HepG2 (cell line): ENCODE results near the gene FAT1. TPM values are rescaled to one million over a fixed set of nuclear protein-coding genes. Genes with fewer than 3 reads are reported as not detected.

ENCODE experiments used
- BRCA1 ChIP-seq: sonication (generic); formaldehyde crosslinking; IDR thresholded peaks from 2 replicates; pipeline ENCODE4 v1.4.0; 2020; ENCODE audit warnings: missing genetic modification reagents
- FOXK1 ChIP-seq: sonication (generic); formaldehyde crosslinking; IDR thresholded peaks from 2 replicates; pipeline ENCODE4 v1.4.0; 2020; ENCODE audit warnings: low read depth, missing genetic modification reagents, borderline replicate concordance
- FOXP4 ChIP-seq: sonication (generic); formaldehyde crosslinking; IDR thresholded peaks from 2 replicates; pipeline ENCODE4 v1.4.0; 2020; ENCODE audit warnings: missing genetic modification reagents
- HMGXB4 ChIP-seq, 2 experiments: sonication (generic) in 1 of 2; formaldehyde crosslinking in 1 of 2; IDR thresholded peaks; 2 replicates each; pipeline versions ENCODE4 v1.4.0 to v1.6.1; 2018 to 2020; ENCODE audit warnings: missing genetic modification reagents in 2 of 2, borderline replicate concordance in 1 of 2, low read depth in 1 of 2, mild to moderate bottlenecking in 1 of 2, missing biosample characterization in 1 of 2
- KDM1A ChIP-seq: IDR thresholded peaks from 2 replicates; pipeline ENCODE4 v1.6.1; 2016; ENCODE audit warnings: missing compliant biosample characterization
- MXD1 ChIP-seq: sonication (generic); formaldehyde crosslinking; IDR thresholded peaks from 2 replicates; pipeline ENCODE4 v1.4.0; 2020; ENCODE audit warnings: mild to moderate bottlenecking, missing genetic modification reagents
- MYC ChIP-seq: sonication (generic); formaldehyde crosslinking; IDR thresholded peaks from 2 replicates; pipeline ENCODE4 v1.9.0; 2021; ENCODE audit warnings: missing genetic modification reagents, borderline replicate concordance
- PHF8 ChIP-seq: sonication (generic); formaldehyde crosslinking; IDR thresholded peaks from 2 replicates; pipeline ENCODE4 v1.5.0; 2020; ENCODE audit warnings: missing genetic modification reagents
- RAD21 ChIP-seq: fragments of 450-650 bp; formaldehyde crosslinking; IDR thresholded peaks from 2 replicates; pipeline ENCODE4 v1.5.0; 2020; ENCODE audit warnings: mild to moderate bottlenecking
- RBFOX2 ChIP-seq: fragments of 200-400 bp; formaldehyde crosslinking; IDR thresholded peaks from 2 replicates; pipeline ENCODE4 v1.6.1; 2017; ENCODE audit warnings: low read depth, mild to moderate bottlenecking, low read length
- TFDP2 ChIP-seq: sonication (generic); formaldehyde crosslinking; IDR thresholded peaks from 2 replicates; pipeline ENCODE4 v1.4.0; 2020; ENCODE audit warnings: missing genetic modification reagents
- ZNF317 ChIP-seq: sonication (generic); formaldehyde crosslinking; IDR thresholded peaks from 2 replicates; pipeline ENCODE4 v1.5.0; 2020; ENCODE audit warnings: mild to moderate bottlenecking, missing genetic modification reagents
- ZNF407 ChIP-seq: sonication (generic); formaldehyde crosslinking; IDR thresholded peaks from one replicate; pipeline ENCODE4 v1.5.1; 2020; ENCODE audit warnings: mild to moderate bottlenecking, missing genetic modification reagents; ENCODE audit errors: not compliant biosample characterization
- ZNF644 ChIP-seq: IDR thresholded peaks from 2 replicates; pipeline ENCODE4 v1.6.1; 2016; ENCODE audit warnings: low read depth
- ZNF776 ChIP-seq: sonication (generic); formaldehyde crosslinking; IDR thresholded peaks from 2 replicates; pipeline ENCODE4 v1.4.0; 2020; ENCODE audit warnings: mild to moderate bottlenecking, missing genetic modification reagents
- polyA plus RNA-seq, 8 experiments: library from polyadenylated mRNA; depleted of rRNA in 3 of 8; stranded (reverse) in 7 of 8; unstranded in 1 of 8; fragments of >200 nt; fragmentation: Illumina TruSeq in 4 of 8; extraction: Trizol in 4 of 8; gene quantifications; 2 replicates each; pipeline versions ENCODE4 v1.2.1 to v1.2.3, GENCODE V29; 2011 to 2016; ENCODE audit warnings: low read depth in 4 of 8, missing spikeins in 1 of 8, mixed read lengths in 1 of 8; ENCODE audit not compliant: insufficient read depth in 1 of 8
- total RNA-seq, 5 experiments: library from RNA; depleted of rRNA; stranded (reverse); fragments of >200 nt; fragmentation: Illumina TruSeq; extraction: Trizol; gene quantifications; 2 replicates each; pipeline ENCODE4 v1.2.3, GENCODE V29; 2016; ENCODE audit warnings: low read depth in 1 of 5

The FAT1 gene
- total and polyA plus RNA-seq, 2 of the 13 experiments (the other 11 are each of a cell fraction or from before 2014, with no cell fraction given), result 185 to 216 TPM

GRCh38 chr4:186723292-186724057 lies at the start of gene FAT1 (continued):
- TF ChIP-seq FOXP4 (no peak), RBFOX2 (peak; percentile 82), ZNF317 (CRISPR knock-in tag) (no peak), PHF8 (CRISPR knock-in tag) (peak; percentile 51), MXD1 (CRISPR knock-in tag) (peak; percentile 60; the same call in 1 of the 2 replicates), ZNF776 (CRISPR knock-in tag) (peak; percentile 80; the same call in 1 of the 2 replicates), HMGXB4 (CRISPR knock-in tag; IDR thresholded peaks at IDR 0.05; ENCODE audit: borderline replicate concordance in 1 of 2, low read depth in 1 of 2) (no peak; a peak in 1 of 4 replicates), RAD21 (CRISPR knock-in tag) (peak; percentile 70), FOXK1 (no peak), ZNF407 (peak; percentile 45), ZNF644 (CRISPR knock-in tag) (no peak), KDM1A (CRISPR knock-in tag) (no peak), BRCA1 (CRISPR knock-in tag) (peak; percentile 6; the same call in 1 of the 2 replicates), MYC (CRISPR knock-in tag) (peak; percentile 13; the same call in 1 of the 2 replicates), TFDP2 (CRISPR knock-in tag) (peak; percentile 52; the same call in 1 of the 2 replicates)
